Fibroblast of lung (primary cell): ENCODE data around the gene GPATCH3.

Source experiments
- EZH2 ChIP-seq: IDR thresholded peaks from 2 replicates; pipeline ENCODE4 v1.5.1; 2012; ENCODE audit warnings: low read length, control low read depth, mild to moderate bottlenecking; ENCODE audit errors: missing control alignments
- TF ChIP-seq, protein P1 (sequence below), 2 donors: IDR thresholded peaks in 1 of 2; conservative IDR thresholded peaks in 1 of 2; 1 replicate in 1 of 2; 2 replicates in 1 of 2; pipeline ENCODE4 v1.5.1; 2011 to 2012; ENCODE audit warnings: low read length in 2 of 2, control low read depth in 1 of 2, inconsistent platforms in 1 of 2, low read depth in 1 of 2, mild to moderate bottlenecking in 1 of 2

DNA sequence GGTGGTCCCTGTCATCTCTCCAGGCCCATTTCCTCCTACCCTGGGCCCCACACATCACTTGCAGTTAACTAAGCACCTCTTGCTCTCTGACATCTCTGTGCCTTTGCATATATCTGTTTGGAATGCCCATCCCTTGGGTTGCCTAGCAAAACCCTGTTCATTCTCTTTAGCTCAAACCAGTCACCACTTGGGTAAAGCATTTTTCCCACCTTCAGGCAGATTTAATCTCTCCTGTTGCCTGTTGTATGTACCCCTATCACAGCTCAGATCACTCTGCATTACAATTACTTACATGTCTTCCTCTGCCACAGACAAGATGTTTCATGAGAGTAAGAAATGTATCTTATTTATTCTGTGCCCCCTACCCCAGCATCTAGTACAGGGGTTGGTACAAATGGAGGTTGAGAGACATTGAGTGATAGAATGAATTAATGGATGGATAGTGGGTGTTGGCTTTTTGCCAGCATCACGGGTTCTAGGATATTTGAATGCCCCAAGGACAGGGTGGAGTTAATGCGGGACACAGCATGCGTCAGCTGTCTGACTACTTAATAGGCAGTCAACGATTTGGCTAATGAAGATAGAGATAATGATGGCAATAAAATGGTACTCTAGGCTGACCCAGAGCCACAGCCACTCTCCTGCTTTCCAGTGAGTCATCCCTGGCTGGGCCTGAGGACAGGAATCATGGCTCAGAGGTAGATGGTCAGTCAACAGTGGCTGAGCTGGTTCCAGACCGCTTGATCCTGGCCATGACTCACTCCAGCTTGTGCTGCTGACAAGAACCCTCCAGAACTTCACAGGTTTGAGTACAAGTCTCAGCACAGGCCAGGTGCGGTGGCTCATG is 7.0 kb upstream of the GPATCH3 start:
- TF ChIP-seq, protein P1, sequence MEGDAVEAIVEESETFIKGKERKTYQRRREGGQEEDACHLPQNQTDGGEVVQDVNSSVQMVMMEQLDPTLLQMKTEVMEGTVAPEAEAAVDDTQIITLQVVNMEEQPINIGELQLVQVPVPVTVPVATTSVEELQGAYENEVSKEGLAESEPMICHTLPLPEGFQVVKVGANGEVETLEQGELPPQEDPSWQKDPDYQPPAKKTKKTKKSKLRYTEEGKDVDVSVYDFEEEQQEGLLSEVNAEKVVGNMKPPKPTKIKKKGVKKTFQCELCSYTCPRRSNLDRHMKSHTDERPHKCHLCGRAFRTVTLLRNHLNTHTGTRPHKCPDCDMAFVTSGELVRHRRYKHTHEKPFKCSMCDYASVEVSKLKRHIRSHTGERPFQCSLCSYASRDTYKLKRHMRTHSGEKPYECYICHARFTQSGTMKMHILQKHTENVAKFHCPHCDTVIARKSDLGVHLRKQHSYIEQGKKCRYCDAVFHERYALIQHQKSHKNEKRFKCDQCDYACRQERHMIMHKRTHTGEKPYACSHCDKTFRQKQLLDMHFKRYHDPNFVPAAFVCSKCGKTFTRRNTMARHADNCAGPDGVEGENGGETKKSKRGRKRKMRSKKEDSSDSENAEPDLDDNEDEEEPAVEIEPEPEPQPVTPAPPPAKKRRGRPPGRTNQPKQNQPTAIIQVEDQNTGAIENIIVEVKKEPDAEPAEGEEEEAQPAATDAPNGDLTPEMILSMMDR (conservative IDR thresholded peaks at IDR 0.05 in 1 of 2, IDR thresholded peaks at IDR 0.05 in 1 of 2; ENCODE audit: low read depth in 1 of 2, low read length in 2 of 2): no peak
- TF ChIP-seq EZH2: no peak
